Measurements from ENCODE around the gene RAPGEF3.

RAPGEF3 gene

DNA sequence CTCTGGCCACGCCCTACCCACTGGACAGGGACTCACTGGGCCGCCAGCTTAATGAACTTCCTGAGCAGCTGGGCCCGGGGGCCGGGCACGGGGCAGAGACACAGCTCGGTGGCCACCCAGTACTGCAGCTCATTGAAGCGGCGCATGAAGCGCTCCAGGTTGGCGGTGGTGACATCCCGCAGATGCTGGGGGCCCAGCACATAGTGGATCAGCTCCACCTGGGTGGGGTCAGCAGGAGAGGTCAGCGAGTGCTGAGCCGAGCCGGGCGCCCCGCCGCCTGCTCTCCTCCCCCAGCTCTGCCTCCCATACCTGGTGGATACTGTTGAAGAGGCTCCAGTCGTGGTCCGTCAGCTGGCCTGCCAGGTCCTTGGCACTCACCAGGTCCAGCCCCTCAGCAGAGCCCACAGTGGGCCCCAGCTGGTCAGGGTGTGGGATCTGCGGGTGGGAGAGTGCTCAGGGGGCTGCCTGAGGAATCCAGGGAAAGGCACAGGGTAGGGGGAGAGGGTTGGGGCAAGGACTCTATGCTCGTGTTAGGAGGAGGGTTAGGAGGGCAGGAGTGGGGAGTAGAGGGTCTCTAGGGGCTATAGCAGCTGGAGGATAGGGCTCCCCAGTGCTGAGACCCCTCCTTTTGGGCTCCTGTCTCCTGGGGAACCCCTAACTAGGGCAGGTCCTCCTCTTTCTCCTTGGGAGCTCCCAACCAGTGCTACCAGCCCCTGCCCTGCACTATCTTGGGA, 17.9 kb downstream of the RAPGEF3 start:
- Histone ChIP-seq H3K9me3 (ENCODE audit: control insufficient read depth, low read length) (no peaks in the 10 kb centered on the region), H3K36me3 (ENCODE audit: control insufficient read depth, insufficient read depth, low read length) (no peaks in the 10 kb centered on the region), H3K4me1 (ENCODE audit: control insufficient read depth, insufficient read depth, low read length, poor library complexity, severe bottlenecking) (no peaks in the 10 kb centered on the region), H3K4me3 (ENCODE audit: extremely low read depth, insufficient read depth, low read length, poor library complexity, severe bottlenecking) (no peak overlapping the region), H3K27ac (ENCODE audit: low read depth, low read length, severe bottlenecking) (no peak overlapping the region)
- WGBS, 2 experiments (ENCODE audit: insufficient coverage in 2 of 2), result 93% methylated on average over 12 to 17 of the region's 21 CpGs

DNA sequence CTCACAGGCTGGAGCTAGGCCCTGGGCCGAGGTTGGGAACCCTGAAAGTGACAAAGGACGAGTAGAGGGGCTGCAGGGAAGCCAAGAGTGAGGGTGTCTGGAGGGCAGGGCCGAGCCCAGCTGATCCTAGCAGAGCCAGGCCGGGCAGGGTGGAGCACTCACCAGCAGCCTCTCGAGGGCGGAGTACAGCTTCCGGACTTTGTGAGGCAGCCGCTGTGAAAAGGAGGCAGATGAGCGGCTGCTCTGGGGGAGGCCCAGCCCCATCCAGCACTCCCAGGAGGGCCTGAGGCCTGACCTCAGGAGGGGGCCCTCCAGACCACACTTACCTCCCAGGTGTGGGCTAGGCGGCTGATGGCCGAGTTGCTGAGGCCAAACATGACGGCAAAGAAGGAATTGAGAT, 18.7 kb downstream of the RAPGEF3 start:
- no peak overlapping the region for H3K4me3 ChIP-seq (ENCODE audit: extremely low read depth, insufficient read depth, low read length, poor library complexity, severe bottlenecking)
- no peaks in the 10 kb centered on the region for H3K9me3 ChIP-seq (ENCODE audit: control insufficient read depth, low read length)
- no peaks in the 10 kb centered on the region for H3K36me3 ChIP-seq (ENCODE audit: control insufficient read depth, insufficient read depth, low read length)
- peaks cover 6% of the 10 kb centered on the region for H3K4me1 ChIP-seq (ENCODE audit: control insufficient read depth, insufficient read depth, low read length, poor library complexity, severe bottlenecking)
- WGBS, 2 experiments (ENCODE audit: insufficient coverage in 2 of 2), result 72 to 89% methylated on average over 8 to 10 of the region's 12 CpGs
- no peak overlapping the region for H3K27ac ChIP-seq (ENCODE audit: low read depth, low read length, severe bottlenecking)

DNA sequence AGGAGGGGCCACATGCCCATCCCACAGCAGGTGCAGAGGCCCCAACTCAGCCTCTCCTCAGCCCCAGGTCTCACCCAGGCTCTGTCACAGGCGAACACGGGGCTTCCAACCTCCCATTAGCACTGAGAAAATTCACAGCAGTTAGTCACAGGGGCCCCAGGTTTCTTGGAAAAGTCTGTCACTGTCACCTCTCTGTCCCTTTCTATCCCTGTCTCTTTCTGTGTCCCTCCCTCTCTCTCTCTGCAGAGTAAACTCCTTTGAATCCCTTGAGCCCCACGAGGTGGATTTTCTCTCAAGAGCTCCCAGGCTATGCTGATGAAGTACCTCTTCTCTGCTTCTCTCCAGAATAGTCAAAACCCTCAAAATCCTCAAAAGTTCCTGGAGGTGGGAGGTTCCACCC, 19.4 kb downstream of the RAPGEF3 start:
- Histone ChIP-seq H3K36me3 (ENCODE audit: control insufficient read depth, insufficient read depth, low read length) (no peaks in the 10 kb centered on the region), H3K27ac (ENCODE audit: low read depth, low read length, severe bottlenecking) (no peak overlapping the region), H3K9me3 (ENCODE audit: control insufficient read depth, low read length) (no peaks in the 10 kb centered on the region), H3K4me3 (ENCODE audit: extremely low read depth, insufficient read depth, low read length, poor library complexity, severe bottlenecking) (no peak overlapping the region), H3K4me1 (ENCODE audit: control insufficient read depth, insufficient read depth, low read length, poor library complexity, severe bottlenecking) (peaks cover 9% of the 10 kb centered on the region)
- WGBS, 2 experiments (ENCODE audit: insufficient coverage in 2 of 2), result 89 to 100% methylated on average over 1 to 3 of the region's 3 CpGs

GRCh38 chr12:47737936-47738594, 20.6 kb downstream of the RAPGEF3 start:
- 94 to 97% methylated on average over 11 to 12 of the region's 17 CpGs for WGBS, 2 experiments (ENCODE audit: insufficient coverage in 2 of 2)
- H3K27ac ChIP-seq (ENCODE audit: low read depth, low read length, severe bottlenecking), result no peak overlapping the region

DNA sequence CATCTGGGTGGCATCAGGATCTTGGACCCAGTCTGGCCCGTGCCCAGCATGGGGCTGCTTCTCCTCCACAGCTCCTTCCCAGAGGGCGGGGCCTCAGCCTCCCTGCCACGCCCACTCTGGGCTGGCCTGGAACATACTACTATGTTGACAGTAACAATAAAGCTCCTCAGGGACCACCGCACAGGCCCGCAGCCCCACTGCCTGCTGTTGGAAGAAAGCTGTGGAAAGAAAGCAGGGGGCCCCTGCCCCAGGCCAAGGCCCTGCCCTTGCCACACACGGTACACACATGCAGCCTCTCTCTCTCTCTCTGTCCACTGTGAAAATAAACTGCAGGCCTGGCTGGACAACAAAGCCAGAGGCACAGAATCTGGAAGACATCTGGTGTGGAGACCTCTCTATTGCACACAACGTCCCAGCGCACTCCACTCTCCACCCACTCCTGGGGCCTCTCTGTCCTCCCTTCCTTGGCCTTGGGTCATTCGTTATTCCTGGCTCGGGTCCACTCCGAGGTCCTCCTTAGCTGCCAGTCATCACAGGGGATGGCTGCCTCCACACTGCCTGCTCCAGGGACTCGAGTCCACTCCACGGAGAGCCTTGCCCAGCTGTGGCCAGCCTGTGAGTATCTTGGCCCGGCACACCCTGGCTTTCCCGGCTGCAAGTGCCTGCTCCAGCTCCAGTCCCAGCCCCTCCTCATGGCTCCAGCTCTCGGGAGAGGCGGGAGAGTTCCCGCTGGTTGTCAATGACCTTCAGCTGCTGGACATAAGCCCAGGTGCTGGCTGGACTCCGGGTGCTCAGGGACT, 21.6 kb downstream of the RAPGEF3 start:
- H3K4me1 ChIP-seq (ENCODE audit: control insufficient read depth, insufficient read depth, low read length, poor library complexity, severe bottlenecking), result peaks cover 9% of the 10 kb centered on the region
- no peaks in the 10 kb centered on the region for H3K36me3 ChIP-seq (ENCODE audit: control insufficient read depth, insufficient read depth, low read length)
- H3K27ac ChIP-seq (ENCODE audit: low read depth, low read length, severe bottlenecking), result no peak overlapping the region
- H3K4me3 ChIP-seq (ENCODE audit: extremely low read depth, insufficient read depth, low read length, poor library complexity, severe bottlenecking), result no peak overlapping the region
- no peaks in the 10 kb centered on the region for H3K9me3 ChIP-seq (ENCODE audit: control insufficient read depth, low read length)
- WGBS, 2 experiments (ENCODE audit: insufficient coverage in 2 of 2), result 87 to 89% methylated on average over 14 to 19 of the region's 19 CpGs

More at GRCh38 chr12:47737936-47738594, 20.6 kb downstream of the RAPGEF3 start:
- no peak overlapping the region for H3K4me3 ChIP-seq (ENCODE audit: extremely low read depth, insufficient read depth, low read length, poor library complexity, severe bottlenecking)
- H3K36me3 ChIP-seq (ENCODE audit: control insufficient read depth, insufficient read depth, low read length), result no peaks in the 10 kb centered on the region
- H3K4me1 ChIP-seq (ENCODE audit: control insufficient read depth, insufficient read depth, low read length, poor library complexity, severe bottlenecking), result peaks cover 9% of the 10 kb centered on the region
- no peaks in the 10 kb centered on the region for H3K9me3 ChIP-seq (ENCODE audit: control insufficient read depth, low read length)

GRCh38 chr12:47736216-47736615, 22.5 kb downstream of the RAPGEF3 start:
- Histone ChIP-seq H3K36me3 (ENCODE audit: control insufficient read depth, insufficient read depth, low read length) (no peaks in the 10 kb centered on the region), H3K9me3 (ENCODE audit: control insufficient read depth, low read length) (no peaks in the 10 kb centered on the region), H3K4me3 (ENCODE audit: extremely low read depth, insufficient read depth, low read length, poor library complexity, severe bottlenecking) (no peak overlapping the region), H3K4me1 (ENCODE audit: control insufficient read depth, insufficient read depth, low read length, poor library complexity, severe bottlenecking) (peaks cover 9% of the 10 kb centered on the region), H3K27ac (ENCODE audit: low read depth, low read length, severe bottlenecking) (no peak overlapping the region)
- 86 to 95% methylated on average over 4 of the region's 4 CpGs for WGBS, 2 experiments (ENCODE audit: insufficient coverage in 2 of 2)

GRCh38 chr12:47735649-47736048, 23.0 kb downstream of the RAPGEF3 start:
- no peaks in the 10 kb centered on the region for H3K9me3 ChIP-seq (ENCODE audit: control insufficient read depth, low read length)
- H3K36me3 ChIP-seq (ENCODE audit: control insufficient read depth, insufficient read depth, low read length), result no peaks in the 10 kb centered on the region
- no peak overlapping the region for H3K27ac ChIP-seq (ENCODE audit: low read depth, low read length, severe bottlenecking)
- peaks cover 9% of the 10 kb centered on the region for H3K4me1 ChIP-seq (ENCODE audit: control insufficient read depth, insufficient read depth, low read length, poor library complexity, severe bottlenecking)
- WGBS, 2 experiments (ENCODE audit: insufficient coverage in 2 of 2), result 91 to 95% methylated on average over 8 to 9 of the region's 11 CpGs
- no peak overlapping the region for H3K4me3 ChIP-seq (ENCODE audit: extremely low read depth, insufficient read depth, low read length, poor library complexity, severe bottlenecking)

GRCh38 chr12:47734725-47735480, 23.8 kb downstream of the RAPGEF3 start:
- no peaks in the 10 kb centered on the region for H3K9me3 ChIP-seq (ENCODE audit: control insufficient read depth, low read length)
- no peak overlapping the region for H3K27ac ChIP-seq (ENCODE audit: low read depth, low read length, severe bottlenecking)
- WGBS, 2 experiments (ENCODE audit: insufficient coverage in 2 of 2), result 63 to 66% methylated on average over 7 to 9 of the region's 12 CpGs
- H3K4me3 ChIP-seq (ENCODE audit: extremely low read depth, insufficient read depth, low read length, poor library complexity, severe bottlenecking), result no peak overlapping the region
- H3K4me1 ChIP-seq (ENCODE audit: control insufficient read depth, insufficient read depth, low read length, poor library complexity, severe bottlenecking), result peaks cover 9% of the 10 kb centered on the region
- H3K36me3 ChIP-seq (ENCODE audit: control insufficient read depth, insufficient read depth, low read length), result no peaks in the 10 kb centered on the region

DNA sequence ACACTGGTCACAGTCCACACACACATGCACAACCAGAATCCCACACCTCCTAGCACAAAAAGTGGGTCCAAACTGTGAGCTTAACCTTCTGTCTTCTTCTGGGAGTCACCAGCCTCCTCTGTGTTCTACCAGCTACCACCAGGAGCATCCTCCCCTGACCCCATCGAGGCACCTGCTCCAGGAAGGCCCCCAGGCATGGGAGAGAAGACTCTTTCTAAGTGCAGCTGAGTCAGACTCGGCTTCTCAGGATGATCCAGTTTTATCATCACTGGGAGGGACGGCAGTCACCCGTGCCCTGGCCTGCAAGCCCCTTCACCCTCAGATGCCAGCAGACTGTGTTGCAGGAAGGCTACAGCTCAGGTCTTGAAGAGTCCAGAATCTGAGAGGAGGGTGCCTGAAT, 25.5 kb downstream of the RAPGEF3 start:
- H3K4me1 ChIP-seq (ENCODE audit: control insufficient read depth, insufficient read depth, low read length, poor library complexity, severe bottlenecking), result peaks cover 12% of the 10 kb centered on the region
- H3K9me3 ChIP-seq (ENCODE audit: control insufficient read depth, low read length), result no peaks in the 10 kb centered on the region
- WGBS, 2 experiments (ENCODE audit: insufficient coverage in 2 of 2), result 90 to 93% methylated on average over 4 of the region's 4 CpGs
- no peak overlapping the region for H3K27ac ChIP-seq (ENCODE audit: low read depth, low read length, severe bottlenecking)
- no peak overlapping the region for H3K4me3 ChIP-seq (ENCODE audit: extremely low read depth, insufficient read depth, low read length, poor library complexity, severe bottlenecking)
- H3K36me3 ChIP-seq (ENCODE audit: control insufficient read depth, insufficient read depth, low read length), result no peaks in the 10 kb centered on the region

DNA sequence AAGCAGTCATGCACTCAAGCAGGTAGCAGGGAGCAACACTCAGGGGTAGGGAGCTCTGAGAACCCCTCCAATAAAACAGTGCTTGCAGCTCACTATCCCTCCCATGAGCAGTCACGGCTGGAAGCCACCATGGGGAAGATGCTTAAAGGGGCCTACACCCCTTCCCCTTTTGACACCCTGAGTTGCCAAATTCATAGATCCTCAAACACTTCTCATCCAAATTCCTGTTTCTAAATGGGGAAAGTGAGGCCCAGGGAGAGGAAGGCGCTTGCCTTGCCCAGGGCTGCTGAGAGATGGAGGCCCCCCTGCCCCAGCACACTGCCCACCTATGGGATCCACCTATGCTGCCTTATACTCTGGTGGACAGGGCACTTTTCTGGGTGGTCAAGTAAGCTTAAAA, 26.2 kb downstream of the RAPGEF3 start:
- H3K9me3 ChIP-seq (ENCODE audit: control insufficient read depth, low read length), result no peaks in the 10 kb centered on the region
- 79% methylated on average over 2 of the region's 2 CpGs; no CpG with 5 or more reads in 1 of the 2 experiments for WGBS, 2 experiments (ENCODE audit: insufficient coverage in 2 of 2)
- H3K4me1 ChIP-seq (ENCODE audit: control insufficient read depth, insufficient read depth, low read length, poor library complexity, severe bottlenecking), result peaks cover 12% of the 10 kb centered on the region
- no peak overlapping the region for H3K4me3 ChIP-seq (ENCODE audit: extremely low read depth, insufficient read depth, low read length, poor library complexity, severe bottlenecking)
- H3K36me3 ChIP-seq (ENCODE audit: control insufficient read depth, insufficient read depth, low read length), result no peaks in the 10 kb centered on the region
- H3K27ac ChIP-seq (ENCODE audit: low read depth, low read length, severe bottlenecking), result no peak overlapping the region
